Activated T-helper 1 cell treated with anti-CD3 and anti-CD28 coated beads, Interleukin-12 subunit alpha, Interleukin-12 subunit beta, Interleukin-2, Interleukin-4 antibody, amounts not matched to agents 30 ng/mL and 10 ng/mL and 1 ng/mL, durations not matched to agents 14 hours and 24 hours and 36 hours (primary cell): Measurements from ENCODE around the gene PAX9. TPM values are rescaled to one million over a fixed set of nuclear protein-coding genes. Genes with fewer than 3 reads are reported as not detected.
"Not testable (repeated sequence)": the region's sequence is repeated elsewhere in the genome, so short reads cannot be mapped to it uniquely, and the experiment has no call there.

Source experiments
- DNase-seq: peaks from one replicate; pipeline ENCODE4 v3.0.0; 2021; ENCODE audit warnings: low spot score
- H3K27ac Mint-ChIP-seq: one replicate; pipeline ENCODE4 v1.8.0; 2021; ENCODE audit warnings: mild to moderate bottlenecking, mixed read lengths
- H3K27me3 Mint-ChIP-seq: one replicate; pipeline ENCODE4 v1.8.0; 2022; ENCODE audit warnings: mild to moderate bottlenecking, moderate library complexity, mixed read lengths; ENCODE audit not compliant: insufficient read depth
- H3K36me3 Mint-ChIP-seq: one replicate; pipeline ENCODE4 v1.8.0; 2021; ENCODE audit warnings: low read depth, mixed read lengths
- H3K4me1 Mint-ChIP-seq: one replicate; pipeline ENCODE4 v1.8.0; 2021; ENCODE audit warnings: low read depth, mixed read lengths
- H3K4me3 Mint-ChIP-seq: one replicate; pipeline ENCODE4 v1.8.0; 2021; ENCODE audit warnings: mild to moderate bottlenecking, moderate library complexity, mixed read lengths
- H3K9me3 Mint-ChIP-seq: one replicate; pipeline ENCODE4 v1.8.0; 2021; ENCODE audit warnings: mixed read lengths
- intact Hi-C: fragments of 100-400 bp; cut with micrococcal nuclease; formaldehyde crosslinking; loops from one replicate; pipeline ENCODE4 v1.15.1; 2024
- total RNA-seq: library from RNA; stranded (reverse); gene quantifications from 2 replicates; pipeline ENCODE4 v1.2.3, GENCODE V29; 2022

The PAX9 gene
- total RNA-seq, 1 donor from 2014 or later: not detected

- Mint-ChIP-seq H3K4me1 (peaks cover 6% of the 10 kb centered on the region), H3K9me3 (no peaks in the 10 kb centered on the region), H3K27ac (no peak overlapping the region), H3K4me3 (no peak overlapping the region), H3K36me3 (peaks cover 5% of the 10 kb centered on the region), H3K27me3 (peaks cover 54% of the 10 kb centered on the region)
- no peak for DNase-seq
- intact Hi-C loops: loop anchor here (10.0 kb wide), 1 partner anchor 278 kb away; no protein-coding TSS in a partner anchor
Measured at GRCh38 chr14:36666416-36667206, 5.0 kb downstream of the PAX9 start.

DNA sequence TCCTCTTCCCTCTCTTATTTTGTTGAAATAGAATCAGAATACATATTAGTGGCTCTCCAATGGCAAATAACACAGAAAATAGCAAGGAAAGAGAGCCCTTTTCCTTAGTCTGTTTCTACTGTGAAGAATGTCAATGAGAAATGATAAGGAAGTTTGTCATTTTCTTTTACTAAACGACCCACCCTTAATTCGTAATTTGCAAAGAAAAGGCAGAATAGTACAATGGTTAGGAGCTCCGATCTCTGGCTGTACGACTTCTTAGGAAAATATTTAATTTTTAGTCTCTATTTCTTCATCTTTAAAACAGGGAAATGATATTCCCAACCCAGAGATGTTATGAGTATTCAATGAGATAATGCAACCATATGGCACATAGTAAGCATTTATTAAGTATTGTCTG is 6.0 kb downstream of the PAX9 start:
- Mint-ChIP-seq H3K9me3 (no peaks in the 10 kb centered on the region), H3K27me3 (peaks cover 47% of the 10 kb centered on the region), H3K36me3 (peaks cover 5% of the 10 kb centered on the region), H3K4me1 (peaks cover 6% of the 10 kb centered on the region), H3K27ac (no peak overlapping the region), H3K4me3 (no peak overlapping the region)
- intact Hi-C loops: loop anchor here (10.0 kb wide), 1 partner anchor 277 kb away; no protein-coding TSS in a partner anchor
- DNase-seq: no peak

DNA sequence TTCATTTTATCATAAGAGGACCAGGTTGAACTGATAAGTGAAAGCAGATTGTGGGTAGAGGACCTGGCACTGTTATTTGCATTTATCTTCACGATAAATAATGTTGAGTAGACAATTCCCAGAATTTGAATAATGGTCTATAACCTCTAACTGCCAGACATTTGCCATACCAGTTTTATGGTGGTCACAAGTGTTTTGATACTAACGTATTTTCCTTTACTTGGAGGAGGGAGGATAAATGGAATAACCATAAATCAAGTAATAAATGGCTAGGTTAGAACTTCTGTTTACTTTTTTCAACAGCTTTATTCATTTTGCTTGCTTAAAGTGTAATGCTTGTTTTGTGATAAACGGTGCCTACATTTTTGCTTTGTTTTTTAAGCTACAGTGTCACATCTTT is 9.5 kb downstream of the PAX9 start:
- peaks cover 1% of the 10 kb centered on the region for H3K36me3 Mint-ChIP-seq
- no peak overlapping the region for H3K27ac Mint-ChIP-seq
- no peak for DNase-seq
- peaks cover 18% of the 10 kb centered on the region for H3K27me3 Mint-ChIP-seq
- intact Hi-C loops: no loop called here
- no peaks in the 10 kb centered on the region for H3K9me3 Mint-ChIP-seq
- no peaks in the 10 kb centered on the region for H3K4me1 Mint-ChIP-seq
- no peak overlapping the region for H3K4me3 Mint-ChIP-seq

DNA sequence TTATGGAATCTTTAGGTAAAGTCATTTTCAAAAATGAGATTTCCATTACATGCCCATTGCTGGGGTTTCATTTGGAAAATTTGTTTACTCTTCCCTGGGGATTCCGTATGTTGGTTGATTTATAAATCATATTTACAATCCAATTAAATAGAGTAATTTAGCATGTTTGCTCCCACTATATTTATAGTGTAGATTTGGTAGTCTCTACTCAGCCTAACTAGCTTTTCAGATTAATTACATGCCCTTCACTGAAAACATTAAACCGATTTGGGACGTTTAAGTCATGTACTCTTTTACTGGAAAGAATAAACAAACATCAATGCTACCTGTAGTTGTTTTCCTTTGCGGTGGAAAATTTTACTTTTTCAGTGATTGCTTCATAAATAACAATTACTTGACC is 10.4 kb downstream of the PAX9 start:
- intact Hi-C loops: no loop called here
- no peak for DNase-seq
- Mint-ChIP-seq H3K4me1 (no peaks in the 10 kb centered on the region), H3K27ac (no peak overlapping the region), H3K4me3 (no peak overlapping the region), H3K9me3 (no peaks in the 10 kb centered on the region), H3K36me3 (peaks cover 1% of the 10 kb centered on the region), H3K27me3 (peaks cover 13% of the 10 kb centered on the region)

DNA sequence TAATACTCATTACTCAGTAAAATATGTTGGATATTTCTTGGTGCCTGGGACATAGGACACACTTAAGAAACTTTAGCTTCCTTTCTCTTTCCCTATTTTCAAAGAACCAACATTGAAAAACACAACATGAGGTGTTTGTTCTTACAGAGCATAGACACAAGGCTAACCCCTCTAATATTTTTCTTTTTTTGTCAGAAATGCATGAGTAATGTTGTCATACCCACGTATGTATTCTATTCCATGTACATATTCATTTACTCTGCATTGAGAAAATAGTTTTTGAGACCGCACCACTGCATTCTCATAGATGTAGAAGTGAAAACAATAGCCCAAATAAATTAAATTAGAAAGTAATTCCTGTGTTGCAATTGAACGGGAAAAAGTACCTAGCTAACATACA is 13.0 kb downstream of the PAX9 start:
- Mint-ChIP-seq H3K9me3 (no peaks in the 10 kb centered on the region), H3K36me3 (no peaks in the 10 kb centered on the region), H3K4me3 (no peak overlapping the region), H3K4me1 (no peaks in the 10 kb centered on the region), H3K27me3 (peaks cover 3% of the 10 kb centered on the region), H3K27ac (no peak overlapping the region)
- intact Hi-C loops: no loop called here
- DNase-seq: no peak

DNA sequence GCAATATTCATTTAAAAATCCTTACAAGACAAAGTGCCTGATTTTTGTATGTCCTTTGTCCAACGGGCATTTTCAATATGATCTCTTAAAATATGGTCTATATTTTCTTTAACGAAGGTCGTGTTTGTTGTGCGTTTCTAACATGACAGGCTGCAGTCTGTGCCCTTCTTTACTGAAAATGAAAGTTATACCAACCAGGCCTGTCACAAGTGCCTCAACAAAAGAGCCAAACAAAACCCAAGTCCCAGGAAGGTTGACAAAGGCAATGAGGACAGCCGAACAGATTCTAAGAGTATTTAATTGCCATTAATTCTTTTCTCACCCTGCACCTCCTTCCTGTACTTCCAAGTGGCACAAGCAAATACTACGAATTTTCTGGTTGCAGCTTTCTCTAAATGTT is 13.9 kb downstream of the PAX9 start:
- Mint-ChIP-seq H3K27me3 (peaks cover 3% of the 10 kb centered on the region), H3K4me1 (no peaks in the 10 kb centered on the region), H3K4me3 (no peak overlapping the region), H3K36me3 (no peaks in the 10 kb centered on the region), H3K27ac (no peak overlapping the region), H3K9me3 (no peaks in the 10 kb centered on the region)
- no peak for DNase-seq
- intact Hi-C loops: no loop called here

DNA sequence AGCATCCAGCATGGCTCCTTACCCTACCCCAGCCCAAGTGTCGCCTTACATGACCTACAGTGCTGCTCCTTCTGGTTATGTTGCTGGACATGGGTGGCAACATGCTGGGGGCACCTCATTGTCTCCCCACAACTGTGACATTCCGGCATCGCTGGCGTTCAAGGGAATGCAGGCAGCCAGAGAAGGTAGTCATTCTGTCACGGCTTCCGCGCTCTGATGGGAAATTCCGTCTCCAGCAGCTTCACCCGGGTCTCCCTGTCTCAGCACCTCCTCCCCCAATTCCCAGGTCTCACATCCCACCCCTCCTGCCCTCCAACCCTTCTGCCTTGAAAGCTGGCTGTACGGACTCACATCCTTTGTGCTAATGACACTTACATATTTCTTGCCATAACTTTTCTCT is 14.6 kb downstream of the PAX9 start:
- Mint-ChIP-seq H3K27ac (no peak overlapping the region), H3K4me1 (no peaks in the 10 kb centered on the region), H3K36me3 (no peaks in the 10 kb centered on the region), H3K9me3 (no peaks in the 10 kb centered on the region), H3K27me3 (peaks cover 3% of the 10 kb centered on the region), H3K4me3 (no peak overlapping the region)
- intact Hi-C loops: no loop called here
- DNase-seq: no peak

DNA sequence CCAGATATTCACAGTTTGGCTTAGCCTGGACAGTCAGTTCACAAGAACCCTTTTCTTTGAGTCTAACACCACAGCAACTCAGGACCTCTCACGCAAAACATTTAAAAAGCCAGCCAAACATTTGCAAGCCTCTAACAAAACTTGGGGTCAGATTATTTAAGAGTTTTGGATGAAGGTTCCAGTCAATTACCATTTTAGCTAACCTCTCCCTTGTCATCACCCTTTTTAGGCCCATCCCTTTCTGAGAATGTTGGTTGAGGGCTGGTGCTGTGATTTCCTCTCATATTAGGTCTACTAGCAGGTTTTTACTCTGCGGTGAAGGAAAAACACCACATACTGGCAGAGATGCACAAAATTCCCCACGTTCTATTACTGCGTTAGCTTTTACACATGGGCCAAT is 20.7 kb downstream of the PAX9 start:
- Mint-ChIP-seq H3K27me3 (no peaks in the 10 kb centered on the region), H3K4me3 (no peak overlapping the region)

GRCh38 chr14:36683083-36683724 is 21.5 kb downstream of the PAX9 start:
- intact Hi-C loops: no loop called here
- no peaks in the 10 kb centered on the region for H3K36me3 Mint-ChIP-seq
- no peak overlapping the region for H3K27ac Mint-ChIP-seq
- DNase-seq: no peak
- H3K9me3 Mint-ChIP-seq: no peaks in the 10 kb centered on the region
- no peaks in the 10 kb centered on the region for H3K4me1 Mint-ChIP-seq
- no peaks in the 10 kb centered on the region for H3K27me3 Mint-ChIP-seq
- no peak overlapping the region for H3K4me3 Mint-ChIP-seq

More for the DNA sequence above, 20.7 kb downstream of the PAX9 start:
- no peak for DNase-seq
- intact Hi-C loops: no loop called here
- Mint-ChIP-seq H3K4me1 (no peaks in the 10 kb centered on the region), H3K36me3 (no peaks in the 10 kb centered on the region), H3K27ac (no peak overlapping the region), H3K9me3 (no peaks in the 10 kb centered on the region)

DNA sequence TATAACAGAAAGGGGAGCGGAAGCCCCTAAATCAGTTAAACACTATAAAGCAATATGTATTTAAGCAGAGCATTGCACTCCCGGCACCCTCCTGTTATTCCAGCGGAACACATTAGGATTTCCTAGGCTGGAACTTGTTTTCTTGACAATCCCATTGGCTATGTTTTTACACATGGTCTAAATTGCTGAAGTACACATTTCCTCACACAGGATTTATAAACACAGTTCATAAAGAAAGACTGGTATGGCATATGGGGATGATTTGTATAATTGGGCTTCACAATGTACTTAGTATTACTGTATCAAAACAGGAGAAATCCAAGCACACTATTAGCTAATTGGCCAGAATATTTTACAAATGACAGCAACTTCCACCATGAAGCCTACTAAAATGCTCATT is 23.3 kb downstream of the PAX9 start:
- Mint-ChIP-seq H3K27ac (no peak overlapping the region), H3K9me3 (no peaks in the 10 kb centered on the region), H3K36me3 (no peaks in the 10 kb centered on the region), H3K4me1 (no peaks in the 10 kb centered on the region), H3K27me3 (no peaks in the 10 kb centered on the region), H3K4me3 (no peak overlapping the region)
- intact Hi-C loops: no loop called here
- DNase-seq: no peak

GRCh38 chr14:36690311-36691040 is 28.8 kb downstream of the PAX9 start:
- no peak for DNase-seq
- intact Hi-C loops: no loop called here
- H3K9me3 Mint-ChIP-seq: peaks cover 4% of the 10 kb centered on the region
- no peaks in the 10 kb centered on the region for H3K27me3 Mint-ChIP-seq
- no peak overlapping the region for H3K27ac Mint-ChIP-seq
- no peaks in the 10 kb centered on the region for H3K4me1 Mint-ChIP-seq
- H3K36me3 Mint-ChIP-seq: no peaks in the 10 kb centered on the region
- H3K4me3 Mint-ChIP-seq: no peak overlapping the region

- H3K27me3 Mint-ChIP-seq, H3K9me3 Mint-ChIP-seq, H3K36me3 Mint-ChIP-seq, H3K27ac Mint-ChIP-seq, intact Hi-C loops, DNase-seq, H3K4me3 Mint-ChIP-seq, H3K4me1 Mint-ChIP-seq: not testable (repeated sequence)
Measured at GRCh38 chr14:36699420-36699819, 37.8 kb downstream of the PAX9 start.

- no peaks in the 10 kb centered on the region for H3K36me3 Mint-ChIP-seq
- intact Hi-C loops: no loop called here
- H3K4me1 Mint-ChIP-seq: no peaks in the 10 kb centered on the region
- no peaks in the 10 kb centered on the region for H3K27me3 Mint-ChIP-seq
- no peak overlapping the region for H3K27ac Mint-ChIP-seq
- H3K9me3 Mint-ChIP-seq: peaks cover 3% of the 10 kb centered on the region
- H3K4me3 Mint-ChIP-seq: no peak overlapping the region
- DNase-seq: no peak
Measured at GRCh38 chr14:36700651-36701050, 39.0 kb downstream of the PAX9 start.
